Brain microvascular endothelial cell (primary cell): ENCODE measurements around the gene PILRA.

ENCODE experiments used
- DNase-seq: peaks from one replicate; pipeline ENCODE4 v3.0.0-alpha.2; 2020
- H3K27ac ChIP-seq: fragments of 250-450 bp; sonication (Bioruptor Pico); 2 replicates; pipeline ENCODE4 v1.5.1; 2020; ENCODE audit warnings: mild to moderate bottlenecking, moderate library complexity
- H3K27me3 ChIP-seq: fragments of 250-450 bp; sonication (Bioruptor Pico); replicated peaks from 2 replicates; pipeline ENCODE4 v1.5.1; 2020; ENCODE audit warnings: mild to moderate bottlenecking
- H3K36me3 ChIP-seq: fragments of 250-450 bp; sonication (Bioruptor Pico); replicated peaks from 2 replicates; pipeline ENCODE4 v1.5.1; 2020; ENCODE audit warnings: mild to moderate bottlenecking
- H3K4me3 ChIP-seq: 2 replicates; pipeline ENCODE4 v1.5.1; 2011; ENCODE audit warnings: low read depth, mild to moderate bottlenecking, control low read depth, low read length, moderate library complexity
- in situ Hi-C: cut with HindIII; loops from 2 replicates; pipeline ENCODE4 v1.10.0; 2017; ENCODE audit warnings: low sequenced_read_pairs, low pct_ligation_motif_present
- TF ChIP-seq, protein P1 (sequence below): IDR thresholded peaks from 2 replicates; pipeline ENCODE4 v1.5.1; 2011; ENCODE audit warnings: low read depth, mild to moderate bottlenecking, moderate library complexity, low read length, control low read depth, inconsistent platforms; ENCODE audit errors: missing control alignments

The PILRA gene

DNA sequence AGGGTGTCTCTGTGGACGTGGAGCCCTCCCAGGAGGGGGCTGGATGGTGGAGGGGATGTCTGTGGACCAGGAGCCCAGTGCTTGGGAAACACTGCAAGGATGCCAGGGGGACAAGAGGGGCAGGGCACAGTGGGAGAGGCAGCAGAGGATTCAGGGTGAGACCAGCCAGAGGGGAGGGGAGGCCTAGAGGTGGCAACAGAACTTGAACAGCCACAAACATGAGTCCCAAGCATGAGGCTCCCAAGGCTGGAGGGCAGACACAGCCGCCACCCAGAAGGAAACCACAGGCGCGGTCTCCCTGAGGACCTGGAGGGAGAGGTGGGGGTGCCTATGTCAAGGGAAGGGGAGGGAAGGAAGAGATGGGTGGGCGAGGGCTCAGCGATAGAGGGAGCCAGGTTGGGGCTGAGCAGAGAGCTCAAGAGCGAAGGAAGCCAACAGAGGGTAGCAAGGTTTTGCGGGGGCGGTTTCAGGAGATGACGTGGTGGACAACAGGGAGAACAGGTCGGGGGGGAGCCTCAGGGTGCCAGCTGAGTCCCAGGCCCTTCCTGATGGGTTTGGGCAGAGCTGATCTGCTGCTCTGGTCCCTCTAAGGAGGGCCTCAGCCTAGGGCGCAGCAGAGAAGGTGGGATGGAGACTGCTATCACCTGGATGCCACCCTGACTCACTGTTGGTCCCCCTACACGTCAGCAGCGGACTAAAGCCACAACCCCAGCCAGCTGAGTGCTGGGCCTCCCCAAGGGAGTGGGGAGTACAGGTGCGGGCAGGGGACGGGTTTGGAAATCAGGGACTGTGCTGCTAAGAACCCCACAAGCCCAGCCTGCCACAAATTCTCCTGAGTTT, 6.7 kb upstream of the PILRA start:
- Histone ChIP-seq H3K27ac (no peak overlapping the region), H3K27me3 (no peaks in the 10 kb centered on the region), H3K4me3 (no peak overlapping the region), H3K36me3 (peaks cover 15% of the 10 kb centered on the region)
- in situ Hi-C loops, result no loop called here
- TF ChIP-seq, protein P1, sequence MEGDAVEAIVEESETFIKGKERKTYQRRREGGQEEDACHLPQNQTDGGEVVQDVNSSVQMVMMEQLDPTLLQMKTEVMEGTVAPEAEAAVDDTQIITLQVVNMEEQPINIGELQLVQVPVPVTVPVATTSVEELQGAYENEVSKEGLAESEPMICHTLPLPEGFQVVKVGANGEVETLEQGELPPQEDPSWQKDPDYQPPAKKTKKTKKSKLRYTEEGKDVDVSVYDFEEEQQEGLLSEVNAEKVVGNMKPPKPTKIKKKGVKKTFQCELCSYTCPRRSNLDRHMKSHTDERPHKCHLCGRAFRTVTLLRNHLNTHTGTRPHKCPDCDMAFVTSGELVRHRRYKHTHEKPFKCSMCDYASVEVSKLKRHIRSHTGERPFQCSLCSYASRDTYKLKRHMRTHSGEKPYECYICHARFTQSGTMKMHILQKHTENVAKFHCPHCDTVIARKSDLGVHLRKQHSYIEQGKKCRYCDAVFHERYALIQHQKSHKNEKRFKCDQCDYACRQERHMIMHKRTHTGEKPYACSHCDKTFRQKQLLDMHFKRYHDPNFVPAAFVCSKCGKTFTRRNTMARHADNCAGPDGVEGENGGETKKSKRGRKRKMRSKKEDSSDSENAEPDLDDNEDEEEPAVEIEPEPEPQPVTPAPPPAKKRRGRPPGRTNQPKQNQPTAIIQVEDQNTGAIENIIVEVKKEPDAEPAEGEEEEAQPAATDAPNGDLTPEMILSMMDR, result no peak
- no peak for DNase-seq

DNA sequence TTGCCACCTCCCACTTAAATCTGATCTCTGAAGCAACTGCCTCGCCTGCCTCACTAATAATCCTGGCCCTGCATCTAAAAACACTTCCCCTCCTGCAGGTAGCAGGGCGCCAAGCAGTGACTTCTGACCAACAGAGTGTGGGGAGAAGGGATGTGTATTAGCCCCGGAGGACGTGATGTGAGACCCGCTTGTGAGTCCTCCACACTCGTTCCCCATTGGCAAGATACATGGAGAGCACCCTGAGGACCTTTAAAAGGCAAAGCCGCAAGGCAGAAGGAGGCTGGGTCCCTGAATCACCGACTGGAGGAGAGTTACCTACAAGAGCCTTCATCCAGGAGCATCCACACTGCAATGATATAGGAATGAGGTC, 6.1 kb upstream of the PILRA start:
- Histone ChIP-seq H3K36me3 (peaks cover 9% of the 10 kb centered on the region), H3K27me3 (no peaks in the 10 kb centered on the region), H3K27ac (no peak overlapping the region), H3K4me3 (no peak overlapping the region)
- no peak for DNase-seq
- in situ Hi-C loops, result no loop called here
- TF ChIP-seq, protein P1, result no peak

DNA sequence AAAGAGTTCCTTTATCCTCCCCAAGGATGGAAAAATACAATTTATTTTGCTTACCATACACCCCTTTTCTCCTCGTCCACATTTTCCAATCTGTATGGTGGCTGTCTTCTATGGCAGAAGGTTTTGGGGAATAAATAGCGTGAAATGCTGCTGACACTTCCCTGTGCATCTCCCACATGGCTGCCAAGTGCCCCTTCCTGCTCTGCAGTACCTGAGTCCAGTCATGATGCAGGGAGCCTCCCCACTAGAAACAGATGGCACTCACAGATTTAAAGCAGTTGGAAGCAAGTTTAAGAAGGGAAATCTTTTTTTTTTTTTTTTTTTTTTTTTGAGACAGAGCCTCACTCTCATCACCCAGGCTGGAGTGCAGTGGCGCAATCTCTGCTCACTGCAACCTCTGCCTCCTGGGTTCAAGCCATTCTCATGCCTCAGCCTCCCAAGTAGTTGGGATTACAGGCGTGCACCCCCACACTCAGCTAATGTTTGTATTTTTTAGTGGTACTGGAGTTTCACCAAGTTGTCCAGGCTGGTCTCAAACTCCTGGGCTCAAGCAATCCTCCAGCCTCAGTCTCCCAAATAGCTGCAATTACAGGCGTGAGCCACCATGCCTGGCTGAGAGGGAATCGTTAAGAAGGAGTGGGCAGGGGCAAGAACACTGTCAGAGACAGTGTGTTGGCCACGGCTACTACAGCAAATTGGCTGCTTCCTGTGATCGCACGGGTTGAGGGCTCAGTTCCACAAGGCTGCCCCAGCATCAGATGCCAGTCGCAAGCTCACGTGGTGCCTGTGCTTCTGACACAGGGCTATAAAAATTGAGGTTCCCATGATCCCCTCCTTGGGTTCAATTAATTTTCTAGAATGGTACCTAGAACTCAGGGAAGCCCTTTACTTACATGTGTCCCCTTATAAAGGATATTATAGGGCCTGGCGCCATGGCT, 5.3 kb upstream of the PILRA start:
- in situ Hi-C loops, result no loop called here
- no peaks in the 10 kb centered on the region for H3K27me3 ChIP-seq
- H3K4me3 ChIP-seq, result no peak overlapping the region
- DNase-seq, result no peak
- H3K27ac ChIP-seq, result no peak overlapping the region
- H3K36me3 ChIP-seq, result peaks cover 5% of the 10 kb centered on the region
- TF ChIP-seq, protein P1, result no peak

DNA sequence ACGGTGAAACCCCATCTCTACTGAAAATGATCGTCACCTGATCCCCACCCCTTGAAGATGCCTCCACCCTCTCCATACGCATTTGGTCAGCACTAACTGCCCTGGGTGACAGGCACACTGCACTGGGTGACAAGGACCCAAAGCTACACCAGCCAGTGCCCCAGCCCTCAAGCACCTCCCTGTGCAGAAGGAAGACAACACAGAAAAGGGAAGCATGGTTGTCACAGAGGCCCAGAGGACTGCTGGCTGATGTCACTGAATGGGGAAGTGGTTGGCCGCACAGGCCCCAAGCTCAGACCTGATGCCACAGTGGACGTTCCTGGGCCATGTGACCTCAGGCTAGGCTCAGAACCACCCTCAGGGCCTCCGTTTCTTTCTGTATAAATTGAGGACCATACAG, 4.2 kb upstream of the PILRA start:
- Histone ChIP-seq H3K27ac (no peak overlapping the region), H3K36me3 (no peaks in the 10 kb centered on the region), H3K27me3 (no peaks in the 10 kb centered on the region), H3K4me3 (no peak overlapping the region)
- no peak for DNase-seq
- in situ Hi-C loops, result no loop called here
- TF ChIP-seq, protein P1, result no peak

DNA sequence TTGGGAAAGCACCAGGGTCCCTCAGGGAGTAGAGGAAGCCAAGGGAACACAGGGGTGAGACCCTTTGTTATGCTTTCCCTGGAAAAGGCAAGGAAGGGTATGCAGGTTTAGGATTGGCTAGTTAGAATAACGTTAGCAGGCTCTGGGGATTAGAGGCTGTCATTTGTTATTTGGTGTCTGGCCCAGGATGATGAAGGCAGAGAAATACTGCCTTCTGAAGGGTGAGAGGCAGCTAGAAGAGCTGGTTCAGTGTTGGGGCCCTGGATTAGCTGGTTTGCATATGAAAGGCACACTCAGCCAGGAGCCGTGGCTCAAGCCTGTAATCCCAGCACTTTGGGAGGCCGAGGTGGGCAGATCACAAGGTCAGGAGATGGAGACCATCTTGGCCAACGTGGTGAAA, 3.0 kb upstream of the PILRA start:
- in situ Hi-C loops, result no loop called here
- TF ChIP-seq, protein P1, result no peak
- no peak overlapping the region for H3K4me3 ChIP-seq
- no peaks in the 10 kb centered on the region for H3K36me3 ChIP-seq
- no peak overlapping the region for H3K27ac ChIP-seq
- no peaks in the 10 kb centered on the region for H3K27me3 ChIP-seq
- no peak for DNase-seq
